CD4-positive, alpha-beta T cell treated with Interleukin-4 for 1 hour (primary cell): ENCODE results near the gene CDK14.

Experiments
- DNase-seq, 2 donors: peaks; one replicate each; pipeline ENCODE4 v3.0.0-alpha.2; 2020 to 2022

CDK14 gene

DNA sequence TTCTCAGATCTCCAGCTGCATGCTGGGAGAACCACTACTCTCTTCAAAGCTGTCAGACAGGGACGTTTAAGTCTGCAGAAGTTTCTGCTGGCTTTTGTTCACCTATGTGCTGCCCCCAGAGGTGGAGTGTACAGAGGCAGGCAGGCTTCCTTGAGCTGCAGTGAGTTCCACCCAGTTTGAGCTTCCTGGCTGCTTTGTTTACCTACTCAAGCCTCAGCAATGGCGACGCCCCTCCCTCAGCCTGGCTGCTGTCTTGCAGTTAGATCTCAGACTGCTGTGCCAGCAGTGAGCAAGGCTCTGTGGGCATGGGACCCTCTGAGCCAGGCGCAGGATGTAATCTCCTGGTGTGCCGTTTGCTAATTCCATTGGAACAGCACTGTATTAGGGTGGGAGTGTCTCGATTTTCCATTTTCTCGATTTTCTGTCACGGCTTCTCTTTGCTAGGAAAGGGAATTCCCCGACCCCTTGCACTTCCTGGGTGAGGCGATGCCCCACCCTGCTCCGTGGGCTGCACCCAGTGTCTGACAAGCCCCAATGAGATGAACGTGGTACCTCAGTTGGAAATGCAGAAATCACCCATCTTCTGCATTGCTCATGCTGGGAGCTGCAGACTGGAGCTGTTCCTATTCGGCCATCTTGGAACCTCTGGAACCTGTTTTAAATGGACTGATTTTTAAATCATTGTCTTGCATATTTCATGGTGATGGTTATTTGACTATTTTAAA is 332.7 kb downstream of the CDK14 start:
- DNase-seq, result peak in 1 of 2 donors; percentile 29

DNA sequence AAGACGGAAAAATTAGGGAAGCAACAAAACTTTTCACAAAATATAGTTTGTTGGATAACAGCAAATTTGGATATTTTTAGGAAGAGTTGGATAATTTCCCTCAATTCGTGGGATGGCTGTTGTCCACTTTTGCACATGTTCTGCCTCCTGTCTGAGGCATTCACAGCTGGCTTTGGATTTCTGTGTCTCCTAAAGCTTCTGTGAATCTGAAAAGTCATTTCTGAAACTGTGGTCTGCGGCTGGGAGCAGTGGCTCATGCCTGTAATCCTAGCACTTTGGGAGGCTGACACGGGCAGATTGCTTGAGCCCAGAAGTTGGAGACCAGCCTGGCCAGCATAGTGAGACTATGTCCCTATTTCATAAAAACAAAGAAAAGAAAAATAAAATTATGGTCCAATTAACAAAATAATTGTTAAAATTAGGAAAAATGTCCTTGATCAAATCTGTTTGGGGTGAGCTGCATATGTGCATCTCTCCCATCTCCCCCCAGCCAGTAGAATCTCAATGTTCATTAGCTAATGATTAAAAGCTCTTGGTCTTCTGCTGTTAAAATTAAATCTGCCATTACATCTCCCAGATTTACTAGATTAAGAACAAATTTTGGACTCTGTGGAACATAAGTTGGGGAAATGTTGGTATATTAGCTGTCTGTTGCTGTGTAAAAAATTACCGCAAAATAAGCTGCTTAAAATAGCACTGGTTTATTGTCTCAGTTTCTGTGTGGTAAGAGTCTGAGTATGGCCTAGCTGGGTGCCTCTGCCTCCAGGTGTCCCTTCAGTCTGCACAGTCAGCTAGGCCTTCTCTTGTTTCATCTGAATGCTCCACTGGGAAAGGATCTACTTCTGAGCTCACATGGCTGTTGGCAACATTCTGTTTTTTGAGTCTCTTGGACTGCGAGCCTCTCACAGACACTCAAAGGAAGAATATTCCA is 336.1 kb downstream of the CDK14 start:
- no peak for DNase-seq

DNA sequence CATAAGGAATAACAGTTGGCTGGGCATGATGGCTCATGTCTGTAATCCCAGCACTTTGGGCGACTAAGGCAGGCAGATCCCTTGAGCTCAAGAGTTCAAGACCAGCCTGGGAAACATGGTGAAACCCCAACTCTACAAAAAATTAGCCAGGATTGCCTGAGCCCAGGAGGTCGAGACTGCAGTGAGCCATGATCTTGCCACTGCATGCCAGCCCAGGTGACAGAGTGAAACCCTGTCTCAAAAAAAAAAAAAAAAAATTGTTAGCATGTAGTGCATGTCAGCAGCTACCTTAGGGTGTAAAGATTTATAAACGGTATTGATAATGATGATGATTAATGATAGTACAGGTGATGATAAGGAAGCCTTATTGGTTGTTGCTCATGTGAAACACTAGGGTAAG is 336.9 kb downstream of the CDK14 start:
- no peak for DNase-seq

DNA sequence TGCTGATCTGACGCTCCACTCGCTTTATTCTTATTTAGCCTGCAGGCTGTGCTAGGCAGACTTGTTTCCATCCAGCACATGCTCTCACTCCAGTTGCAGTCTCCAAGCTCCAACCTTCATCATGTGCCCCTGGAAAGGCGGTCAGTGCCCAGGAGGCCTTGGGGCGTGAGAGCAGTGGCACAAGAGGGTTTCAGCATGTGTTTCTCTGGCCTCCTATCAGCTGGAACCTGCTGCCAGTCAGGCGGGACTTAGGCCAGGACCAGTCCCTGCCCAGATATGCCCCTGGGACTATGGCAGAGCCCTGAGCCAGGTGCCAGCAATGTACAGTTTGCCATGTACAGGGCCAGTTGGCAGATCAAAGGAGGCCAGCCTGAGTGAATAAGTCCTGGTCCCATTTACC is 337.9 kb downstream of the CDK14 start:
- DNase-seq, result no peak

DNA sequence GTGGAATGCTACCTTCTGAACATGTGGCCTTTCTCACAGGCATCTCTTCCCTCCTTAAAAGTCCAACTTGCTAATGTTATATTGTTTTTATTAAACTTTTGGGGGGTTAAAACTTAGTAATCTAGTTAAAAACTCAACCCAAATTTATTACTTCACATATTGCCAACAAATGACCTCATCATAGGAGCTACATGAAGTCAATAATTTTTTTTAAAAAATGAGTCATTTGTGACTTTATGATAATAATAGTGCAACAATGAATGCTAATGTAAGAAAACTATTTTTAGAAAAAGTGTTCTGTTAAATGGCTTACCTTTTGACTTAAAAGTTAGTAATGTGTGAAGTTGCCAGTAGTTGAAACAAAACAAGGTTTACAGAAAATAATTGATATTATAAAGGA is 342.2 kb downstream of the CDK14 start:
- DNase-seq, result no peak

DNA sequence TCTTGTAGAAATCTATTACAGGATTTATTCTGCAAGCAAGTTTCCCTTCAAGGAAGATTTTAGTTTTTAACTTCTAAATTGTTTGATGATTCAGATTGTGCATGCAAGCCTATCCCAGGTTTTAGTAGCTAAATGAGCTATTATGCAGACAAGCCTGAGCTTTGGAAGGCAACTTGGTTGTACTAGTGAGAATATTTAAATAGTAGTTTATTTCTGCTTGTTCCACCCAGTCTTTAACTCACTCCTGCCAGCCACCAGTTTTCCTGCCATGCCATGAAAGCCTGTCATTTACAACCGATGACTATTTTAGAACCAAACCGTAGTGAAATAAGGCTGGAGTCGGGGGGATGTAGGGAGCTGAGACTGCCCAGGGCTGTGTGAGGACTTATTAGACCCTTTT is 343.5 kb downstream of the CDK14 start:
- DNase-seq, result no peak

DNA sequence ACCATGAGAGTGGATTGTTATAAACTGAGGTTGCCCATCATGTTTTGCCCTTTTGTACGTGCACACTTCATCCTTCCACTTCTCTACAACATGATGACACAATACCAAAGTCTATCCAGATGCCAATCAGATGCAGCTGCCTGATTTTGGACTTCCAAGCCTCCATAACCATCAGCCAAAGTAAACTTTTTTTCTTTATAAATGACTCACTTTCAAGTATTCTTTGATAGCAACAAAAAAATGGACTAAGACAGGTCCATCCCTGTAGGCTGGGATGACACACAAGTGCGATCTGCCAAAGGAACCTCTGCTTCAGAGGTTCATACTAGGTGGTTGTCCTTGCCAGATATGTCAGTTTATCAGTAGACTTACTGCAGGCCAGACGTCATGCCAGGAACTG is 347.9 kb downstream of the CDK14 start:
- no peak for DNase-seq

DNA sequence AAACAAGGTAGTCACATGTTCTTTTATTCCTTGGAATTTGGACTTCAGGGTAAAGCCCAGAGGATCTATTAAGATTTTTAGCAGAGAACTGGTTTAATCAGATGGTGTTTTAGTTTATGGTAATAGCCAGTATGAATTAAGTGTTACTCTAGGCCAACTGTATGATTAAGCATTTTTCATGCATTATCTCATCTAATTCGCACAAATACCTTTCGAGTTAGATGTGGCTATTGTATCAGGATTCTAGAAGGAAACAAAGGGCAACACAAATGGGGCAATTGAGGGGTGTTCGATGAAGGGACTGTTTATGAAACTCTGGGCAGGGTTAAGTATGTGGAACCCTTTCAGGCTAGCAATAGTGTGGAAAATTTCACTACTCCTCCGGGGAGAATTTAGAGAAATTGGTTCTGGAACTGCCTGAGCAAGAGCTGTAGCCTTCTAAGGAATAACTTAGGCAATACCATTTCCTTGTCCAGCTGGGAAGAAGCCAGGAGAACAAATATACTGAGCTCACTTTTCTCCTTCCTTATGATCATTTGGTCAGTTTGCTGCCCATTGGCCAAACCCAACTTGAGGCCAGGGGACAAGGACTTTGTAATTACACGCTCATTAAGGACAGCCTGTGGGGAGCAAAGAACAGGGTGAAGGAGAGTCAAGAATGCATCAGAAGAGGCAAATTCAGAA is 349.1 kb downstream of the CDK14 start:
- no peak for DNase-seq

DNA sequence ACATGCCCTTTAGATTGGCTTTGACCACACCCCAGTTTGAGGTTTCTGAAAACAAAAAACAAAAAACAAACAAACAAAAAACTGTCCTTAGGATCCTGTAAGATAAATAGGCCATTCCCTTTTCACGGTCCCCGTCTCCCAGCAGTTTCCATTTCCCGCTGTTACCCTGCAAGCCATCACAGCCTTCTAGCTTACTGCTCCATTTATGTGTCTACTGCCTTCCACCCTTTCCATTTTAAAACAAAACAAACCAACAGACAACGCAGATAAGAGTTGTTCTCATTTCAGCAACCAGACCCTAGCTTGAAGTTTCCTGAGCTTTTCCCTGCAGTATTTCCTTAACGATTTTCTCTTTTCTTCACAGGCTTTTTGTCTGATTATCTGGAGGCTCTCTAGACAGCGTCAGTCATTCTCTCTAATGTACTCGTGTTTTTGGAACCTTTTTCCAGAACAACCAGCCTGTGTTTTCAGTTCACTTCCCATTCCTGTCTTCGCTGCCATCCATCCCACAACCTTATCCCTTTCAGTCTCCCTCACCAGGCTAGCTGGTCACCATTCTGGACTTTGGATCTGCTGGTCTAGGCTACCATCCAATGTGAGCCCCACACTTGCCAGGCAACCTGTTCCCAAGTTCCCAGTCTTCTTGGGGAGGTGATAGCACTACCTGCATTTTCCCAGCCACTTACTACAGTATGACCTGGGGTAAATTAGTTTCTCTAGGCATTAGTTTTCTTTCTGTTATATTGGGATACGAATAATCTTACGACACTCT is 350.8 kb downstream of the CDK14 start:
- DNase-seq, result no peak

DNA sequence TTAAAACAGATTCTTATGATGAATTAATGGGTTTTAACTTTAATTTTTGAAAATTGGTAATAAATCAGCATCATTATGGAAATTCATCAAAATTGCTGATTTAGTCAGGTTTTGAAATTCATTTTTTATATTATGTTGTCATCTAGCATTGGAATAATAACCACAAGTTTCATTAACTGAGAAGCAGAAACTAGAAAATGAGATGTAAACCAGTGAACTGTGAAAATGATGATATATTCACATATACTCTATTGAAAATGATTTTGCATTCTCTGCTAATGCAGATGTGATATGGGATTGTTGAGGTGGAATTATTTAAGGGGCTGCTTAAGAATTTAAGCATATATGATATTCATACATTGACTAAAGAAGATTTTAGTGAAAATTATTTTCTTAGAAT is 352.0 kb downstream of the CDK14 start:
- DNase-seq, result no peak

DNA sequence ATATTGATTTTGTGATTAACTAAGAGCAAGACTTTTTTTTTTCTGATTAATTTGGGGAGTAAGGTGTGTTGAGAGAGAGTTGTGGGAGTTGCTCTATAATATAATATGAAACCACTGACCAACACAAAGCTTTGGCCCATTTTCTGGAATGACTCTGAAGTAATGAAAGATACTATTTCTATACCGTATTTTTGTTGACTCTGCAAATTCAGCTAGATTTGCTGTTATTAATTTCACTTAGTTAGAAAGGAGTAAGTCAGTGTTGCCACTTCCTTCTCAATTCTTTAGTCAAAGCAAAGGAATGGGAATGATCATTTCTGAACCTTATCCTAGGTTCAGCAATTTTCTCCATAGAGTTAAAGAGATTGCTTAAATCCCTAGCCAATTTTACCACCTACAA is 355.1 kb downstream of the CDK14 start:
- no peak for DNase-seq

DNA sequence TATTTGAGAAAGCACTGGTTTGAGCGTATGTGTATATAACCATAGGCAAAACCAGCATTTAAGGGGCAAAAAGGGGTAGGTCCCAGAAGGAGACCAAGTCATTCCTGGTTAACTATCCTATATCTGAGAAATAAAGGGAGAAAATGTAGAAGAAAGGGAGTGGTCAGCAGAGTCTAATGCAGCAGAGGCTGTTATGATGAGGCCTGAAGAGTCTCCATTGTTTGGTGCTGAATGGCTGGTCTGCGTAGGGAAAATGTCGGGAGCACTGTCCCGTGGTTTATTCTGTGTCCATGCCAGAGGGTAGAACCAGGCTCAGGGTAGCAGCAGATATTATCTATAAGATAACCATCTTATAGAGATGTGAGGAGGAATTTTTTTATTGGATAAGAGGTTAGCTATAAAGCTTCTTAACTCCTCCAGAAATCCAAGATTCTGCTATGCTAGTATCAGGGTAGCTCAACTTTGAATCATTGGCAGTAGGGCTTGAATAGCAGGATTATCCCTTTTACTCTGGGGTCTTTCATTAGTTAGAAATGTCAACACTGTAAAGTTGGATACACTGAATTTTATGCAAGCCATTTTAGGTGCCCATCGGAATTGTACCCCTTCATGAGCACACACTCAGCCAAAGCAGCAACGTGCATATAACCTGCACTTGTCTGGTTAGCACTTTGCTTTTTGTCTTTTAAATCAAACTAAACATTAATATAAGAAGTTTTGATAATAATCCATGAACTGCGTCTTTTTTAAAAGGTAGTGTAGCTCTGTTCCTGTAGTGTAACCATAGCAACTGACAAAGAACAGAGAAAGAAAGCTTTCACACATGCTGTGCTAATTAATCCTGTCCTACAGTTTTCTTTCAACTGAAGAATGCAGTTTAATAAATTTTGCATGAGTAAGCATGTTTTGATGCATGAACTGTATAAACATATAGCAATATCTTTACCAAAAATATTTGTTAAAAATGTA is 356.1 kb downstream of the CDK14 start:
- DNase-seq, result no peak

DNA sequence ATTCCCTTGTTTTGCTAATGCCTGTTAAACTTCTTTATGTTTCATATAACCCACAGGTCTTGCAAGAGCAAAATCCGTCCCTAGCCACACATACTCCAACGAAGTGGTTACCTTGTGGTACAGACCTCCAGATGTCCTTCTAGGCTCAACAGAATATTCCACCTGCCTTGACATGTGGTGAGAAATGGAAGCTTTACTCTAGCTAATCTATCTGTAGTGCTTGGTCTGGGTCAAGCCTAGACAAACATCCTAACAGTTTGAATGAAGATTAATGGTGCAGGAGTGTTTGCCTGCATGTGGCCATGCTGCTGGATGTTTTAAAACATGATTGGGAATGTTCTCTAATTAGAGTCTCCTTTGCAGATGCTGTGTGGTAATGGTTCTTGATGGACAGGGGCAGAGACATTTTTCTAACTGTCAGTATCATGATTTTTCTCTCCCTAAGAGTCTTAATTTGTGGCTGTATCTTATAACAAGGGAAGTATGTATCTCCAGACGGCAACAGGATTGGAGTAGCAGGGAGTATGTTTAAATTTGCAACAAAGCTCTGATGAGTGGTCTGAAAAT is 359.6 kb downstream of the CDK14 start:
- no peak for DNase-seq

DNA sequence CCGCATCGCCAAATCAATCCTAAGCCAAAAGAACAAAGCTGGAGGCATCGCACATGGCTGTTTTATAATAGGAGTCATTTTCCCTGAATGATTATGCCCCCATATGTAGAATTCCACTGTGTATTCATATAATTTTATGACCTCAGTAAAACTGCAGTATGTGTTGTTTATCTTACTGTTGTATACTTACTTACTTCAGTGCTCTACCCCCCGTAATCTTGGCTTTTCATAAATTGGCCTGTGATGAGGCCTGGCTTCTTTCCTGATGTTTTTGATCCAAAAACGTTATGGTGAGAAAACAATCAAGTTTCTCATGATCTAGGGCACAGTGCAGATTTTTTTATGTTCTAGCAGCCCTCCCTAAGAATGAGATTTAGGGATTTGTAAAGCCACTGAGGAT is 361.8 kb downstream of the CDK14 start:
- DNase-seq, result no peak

DNA sequence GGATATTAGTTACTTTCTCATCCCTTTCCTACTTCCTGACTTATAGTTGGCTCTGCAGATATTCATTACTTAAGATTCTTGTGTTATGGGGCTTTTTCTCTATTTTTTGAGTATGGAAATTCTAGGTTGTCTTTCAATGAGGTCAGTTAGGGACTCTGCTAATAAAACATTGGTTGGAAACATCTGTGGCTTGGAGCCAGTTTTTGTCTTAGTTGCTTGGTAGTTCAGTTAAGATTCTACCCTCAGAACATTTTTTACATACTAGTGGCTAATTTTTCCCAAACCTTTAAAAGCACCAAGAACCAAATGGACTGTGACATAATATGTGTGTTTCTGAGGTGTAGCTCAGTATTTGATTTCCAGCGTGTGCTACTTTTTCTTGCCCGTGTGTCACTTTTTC is 362.5 kb downstream of the CDK14 start:
- no peak for DNase-seq

DNA sequence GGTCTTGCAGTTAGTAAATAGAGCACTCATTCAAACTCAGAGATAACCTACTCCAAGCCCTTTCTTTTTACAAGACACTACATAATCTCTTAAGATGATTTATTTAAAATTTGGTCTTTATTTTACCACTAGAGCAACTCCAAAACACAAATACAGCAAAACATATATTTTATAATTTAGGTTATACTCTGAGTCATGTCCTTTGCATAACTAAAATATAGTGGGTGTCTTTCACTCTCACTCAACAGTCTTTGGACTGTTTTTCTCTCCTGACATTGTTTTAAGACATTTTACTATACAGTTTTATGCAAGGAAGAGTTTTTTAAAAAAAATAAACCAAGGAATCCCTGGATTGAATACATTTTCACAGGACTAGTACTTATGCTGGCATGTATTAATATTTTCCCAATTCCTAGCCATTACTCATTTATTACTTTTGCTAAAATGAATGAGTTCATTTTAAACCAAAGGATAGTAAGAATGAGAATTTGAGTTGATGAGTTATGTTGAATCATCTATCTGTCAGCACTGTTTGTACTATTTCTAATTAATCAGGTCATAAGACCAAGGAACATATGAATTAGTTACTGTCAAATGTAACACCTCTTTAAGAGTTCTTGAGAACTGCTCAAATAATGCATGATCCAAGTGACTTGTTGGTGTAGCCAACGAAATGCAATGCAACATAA is 365.1 kb downstream of the CDK14 start:
- DNase-seq, result no peak

DNA sequence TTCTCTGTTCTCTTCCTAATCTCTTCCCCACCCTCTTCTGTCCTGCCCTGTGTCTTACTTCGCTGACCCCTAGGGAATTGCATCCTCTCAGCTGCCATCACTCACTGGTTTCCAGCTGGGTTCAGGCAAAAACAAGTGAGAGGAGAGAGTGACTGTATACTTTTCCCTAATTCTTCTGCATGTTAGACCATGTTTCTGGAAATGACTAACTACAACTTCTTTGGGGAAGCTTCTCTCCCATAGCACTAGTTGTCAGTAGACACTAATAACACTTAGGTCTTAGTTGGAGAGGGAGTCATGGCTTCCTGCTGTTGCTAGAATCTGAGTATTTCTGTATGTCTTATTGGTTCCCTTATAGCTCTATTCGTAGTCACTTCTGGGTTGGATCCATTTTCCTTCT is 369.1 kb downstream of the CDK14 start:
- no peak for DNase-seq

DNA sequence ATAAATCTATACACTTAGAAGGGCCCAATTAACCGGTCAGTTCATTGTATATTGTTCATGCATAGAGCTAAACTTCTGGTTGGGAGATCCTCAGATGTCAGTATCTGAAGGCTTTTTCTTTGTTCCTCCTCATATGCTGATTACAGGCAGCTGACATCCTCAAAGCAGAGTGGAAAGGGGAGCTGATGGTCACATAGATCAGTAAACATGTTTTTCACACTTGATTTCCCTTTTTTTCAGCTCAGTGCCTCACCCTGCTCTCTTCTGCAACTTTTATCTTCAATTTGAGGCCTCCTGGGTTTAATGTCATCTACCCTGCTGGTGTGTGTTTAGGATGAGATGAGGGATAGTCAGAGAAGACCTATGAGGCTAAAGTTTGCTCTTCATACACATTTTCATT is 370.2 kb downstream of the CDK14 start:
- no peak for DNase-seq

DNA sequence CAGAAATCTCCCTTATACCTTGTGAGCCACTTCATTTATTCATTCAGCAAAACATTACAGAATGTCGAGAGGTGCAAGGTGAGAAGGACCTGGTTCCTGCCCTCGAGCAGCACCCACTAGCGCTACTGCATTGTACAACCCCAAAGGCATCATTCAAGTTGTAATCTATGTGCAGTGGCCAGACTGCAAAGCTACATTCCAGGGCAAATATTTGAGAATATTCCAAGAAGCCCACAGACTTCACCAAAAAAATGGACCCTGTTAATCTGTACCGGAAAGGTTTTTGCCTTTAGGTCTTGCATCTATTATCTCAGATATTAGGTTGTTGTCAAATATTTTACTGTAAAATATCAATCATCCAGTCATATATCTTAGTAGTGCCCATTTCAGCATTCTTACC is 372.8 kb downstream of the CDK14 start:
- no peak for DNase-seq

DNA sequence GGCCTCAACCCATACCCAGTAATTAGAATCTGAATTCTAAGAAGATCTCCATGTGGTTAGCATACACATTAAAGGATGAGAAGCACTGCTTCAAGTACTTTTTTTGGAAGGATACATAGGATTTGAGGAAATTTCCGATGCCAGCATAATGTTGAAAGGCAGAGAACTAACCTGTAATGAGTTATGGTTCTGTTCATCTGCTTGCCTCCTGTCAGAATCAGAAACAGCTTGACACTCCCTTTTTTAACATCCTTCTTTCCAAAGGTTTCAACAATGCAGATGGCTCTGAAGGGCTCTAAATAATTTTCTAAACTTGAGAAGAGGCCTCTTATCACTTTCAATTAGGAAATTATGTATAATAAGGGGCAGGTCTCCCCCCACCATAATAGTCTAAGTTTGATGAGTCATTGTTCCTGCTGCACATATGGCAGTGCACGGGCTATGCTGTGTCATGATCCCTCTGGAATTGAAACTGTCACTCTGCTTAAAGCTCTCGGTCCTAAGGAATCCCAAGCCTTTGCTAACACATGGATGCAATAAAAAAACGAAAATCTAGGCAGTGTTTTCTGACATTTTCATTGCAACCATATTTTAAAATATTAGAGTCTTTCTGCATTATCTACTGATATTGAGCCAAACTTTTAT is 376.9 kb downstream of the CDK14 start:
- no peak for DNase-seq
